HG03378 (cell line): Measurements from ENCODE around the gene CEBPG.

ENCODE experiments used
- ATAC-seq: cut with Tn5 transposase; IDR thresholded peaks from one replicate; pipeline ENCODE4 v1.9.1; 2021; ENCODE audit warnings: mild to moderate bottlenecking, moderate library complexity; ENCODE audit not compliant: unreplicated experiment

Gene CEBPG

DNA sequence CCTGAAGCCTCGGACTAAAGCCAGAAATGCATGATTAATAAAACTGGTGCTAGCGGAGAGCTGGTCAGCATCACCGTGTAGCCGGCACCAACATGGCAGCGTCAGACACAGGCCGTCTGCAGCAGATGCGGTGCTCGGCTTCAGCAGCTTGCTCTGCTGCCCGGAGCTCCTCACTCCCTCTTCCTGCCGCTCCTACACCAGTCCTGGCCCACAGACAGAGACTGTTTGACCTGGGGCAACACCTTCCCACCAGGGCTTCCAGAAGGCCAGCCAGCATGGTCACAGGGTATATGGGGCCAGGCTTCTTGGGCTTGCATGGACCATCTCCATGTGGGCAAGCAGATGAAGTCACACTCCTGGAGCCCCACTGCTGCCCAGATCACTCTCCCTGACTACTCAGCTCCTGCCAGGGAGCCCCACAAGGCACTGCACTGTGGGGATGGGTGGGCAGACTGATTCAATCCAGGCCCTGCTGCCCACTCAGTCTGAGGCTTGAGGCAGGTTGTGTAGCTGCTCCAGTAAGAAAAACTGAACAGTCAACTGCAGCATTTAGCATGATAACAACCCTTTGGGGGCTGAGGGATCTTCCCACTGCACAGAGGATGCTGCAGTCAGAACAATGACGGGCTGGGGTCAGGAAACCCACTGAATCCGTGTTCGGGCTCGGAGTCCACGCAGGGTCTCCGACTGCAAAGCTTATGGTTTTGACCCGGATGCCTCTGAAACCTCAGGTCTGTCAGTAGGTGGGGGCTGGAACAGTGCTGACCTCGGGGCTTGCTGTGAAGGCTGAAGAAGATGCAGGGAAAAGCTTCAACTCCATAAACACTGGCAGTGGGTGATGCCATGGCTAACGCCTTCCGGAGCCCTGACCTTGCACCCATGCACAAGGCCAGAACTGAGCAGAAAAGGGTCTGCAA, 45.6 kb downstream of the CEBPG start:
- no peak for ATAC-seq

DNA sequence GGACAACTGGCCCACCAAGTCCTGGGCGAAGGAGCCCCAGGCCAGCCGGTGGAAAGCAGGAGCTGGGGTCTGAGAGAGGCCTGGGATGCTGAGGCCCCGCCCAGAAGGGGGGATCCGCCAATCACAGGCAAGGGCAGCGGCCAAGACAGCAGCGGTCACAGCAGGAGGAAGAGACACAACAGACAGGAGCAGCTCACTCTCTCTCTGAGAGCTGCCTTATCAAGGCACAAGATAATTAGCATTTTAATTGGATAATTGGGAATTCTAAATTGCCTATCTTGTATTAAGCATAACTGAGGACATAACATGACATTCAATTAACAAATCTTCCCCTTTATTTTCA, 46.2 kb downstream of the CEBPG start:
- ATAC-seq = no peak

DNA sequence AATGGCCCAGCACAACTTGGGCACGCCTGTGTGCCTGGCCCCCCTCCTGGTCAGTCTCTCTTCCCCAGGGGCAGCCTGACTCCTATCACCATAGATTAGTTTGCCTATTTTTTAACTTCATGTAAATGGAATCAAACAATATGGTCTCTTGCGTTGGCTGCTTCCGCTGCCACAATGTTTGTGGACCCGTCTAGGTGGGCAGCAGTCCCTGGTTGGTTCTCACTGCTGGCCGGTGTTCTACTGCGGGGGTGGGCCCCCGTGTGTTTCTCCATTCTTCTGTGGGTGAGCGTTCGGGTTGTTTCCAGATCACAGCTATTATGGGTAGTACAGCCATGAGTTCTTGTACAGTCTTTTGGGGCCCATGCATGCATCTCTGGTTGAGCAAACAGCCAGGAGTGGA, 47.3 kb downstream of the CEBPG start:
- no peak for ATAC-seq

DNA sequence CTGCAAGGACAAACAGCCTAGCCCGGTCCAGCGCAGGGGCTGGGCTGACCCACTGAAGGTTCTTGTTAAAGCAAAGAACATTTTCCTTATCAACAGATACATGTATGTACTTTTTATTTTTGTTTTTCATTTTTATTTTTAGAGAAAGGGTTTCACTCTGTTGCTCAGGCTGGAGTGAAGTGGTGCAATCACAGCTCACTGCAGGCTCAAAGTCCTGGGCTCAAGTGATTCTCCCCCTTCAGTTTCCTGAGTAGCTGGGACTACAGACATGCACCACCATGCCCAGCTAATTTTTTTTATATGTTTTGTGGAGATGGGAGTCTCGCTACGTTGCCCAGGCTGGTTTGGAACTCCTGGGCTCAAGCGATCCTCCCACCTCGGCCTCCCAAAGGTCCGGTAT, 47.9 kb downstream of the CEBPG start:
- no peak for ATAC-seq

DNA sequence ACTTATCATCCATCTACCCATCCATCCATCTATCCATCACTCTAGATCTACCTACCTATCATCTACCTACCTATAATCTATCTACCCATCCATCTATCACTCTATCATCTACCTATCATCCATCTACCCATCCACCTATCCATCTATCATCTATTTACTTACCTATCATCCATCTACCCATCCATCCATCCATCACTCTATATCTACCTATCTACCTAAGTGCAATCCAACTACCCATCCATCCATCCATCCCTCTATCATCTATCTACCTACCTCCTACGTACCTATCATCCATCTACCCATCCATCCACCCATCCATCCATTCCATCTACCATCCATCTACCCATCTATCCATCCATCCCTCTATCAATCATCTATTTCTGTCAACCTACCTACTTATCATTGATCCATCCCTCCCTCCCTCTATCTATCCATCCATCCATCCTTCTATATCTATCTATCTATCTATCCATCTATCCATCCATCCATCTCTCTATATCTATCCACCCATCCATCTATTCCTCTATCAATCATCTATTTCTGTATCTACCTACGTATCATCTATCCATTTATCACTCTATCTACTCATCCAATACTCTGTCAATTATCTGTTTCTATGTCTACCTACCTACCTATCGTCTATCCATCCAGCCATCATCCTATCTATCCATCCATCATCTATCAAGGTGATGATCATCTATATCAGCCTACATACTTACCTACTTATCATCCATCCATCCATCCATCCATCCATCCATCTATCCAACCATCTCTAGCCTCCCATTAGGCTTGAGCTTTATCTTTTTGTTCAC, 49.1 kb downstream of the CEBPG start:
- no peak for ATAC-seq

DNA sequence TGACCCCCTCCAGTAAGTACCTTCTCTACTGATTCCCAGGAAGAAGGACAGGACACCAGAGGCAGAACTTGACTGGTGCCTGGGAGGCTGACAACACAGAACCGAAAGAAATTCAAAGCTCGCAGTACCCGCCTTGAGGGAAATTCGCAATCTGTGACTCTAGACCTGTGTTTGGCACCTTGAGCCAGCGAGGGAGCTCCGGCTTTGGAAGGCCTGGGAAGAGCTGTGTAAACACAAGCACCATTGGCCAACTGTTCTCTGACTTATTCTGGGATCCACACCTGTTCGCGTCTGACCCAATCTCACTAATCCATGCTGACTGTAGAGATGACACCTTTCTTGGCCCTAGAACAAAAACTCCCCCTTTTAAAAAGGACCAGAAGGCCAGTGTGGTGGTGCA, 50.7 kb downstream of the CEBPG start:
- ATAC-seq = no peak

DNA sequence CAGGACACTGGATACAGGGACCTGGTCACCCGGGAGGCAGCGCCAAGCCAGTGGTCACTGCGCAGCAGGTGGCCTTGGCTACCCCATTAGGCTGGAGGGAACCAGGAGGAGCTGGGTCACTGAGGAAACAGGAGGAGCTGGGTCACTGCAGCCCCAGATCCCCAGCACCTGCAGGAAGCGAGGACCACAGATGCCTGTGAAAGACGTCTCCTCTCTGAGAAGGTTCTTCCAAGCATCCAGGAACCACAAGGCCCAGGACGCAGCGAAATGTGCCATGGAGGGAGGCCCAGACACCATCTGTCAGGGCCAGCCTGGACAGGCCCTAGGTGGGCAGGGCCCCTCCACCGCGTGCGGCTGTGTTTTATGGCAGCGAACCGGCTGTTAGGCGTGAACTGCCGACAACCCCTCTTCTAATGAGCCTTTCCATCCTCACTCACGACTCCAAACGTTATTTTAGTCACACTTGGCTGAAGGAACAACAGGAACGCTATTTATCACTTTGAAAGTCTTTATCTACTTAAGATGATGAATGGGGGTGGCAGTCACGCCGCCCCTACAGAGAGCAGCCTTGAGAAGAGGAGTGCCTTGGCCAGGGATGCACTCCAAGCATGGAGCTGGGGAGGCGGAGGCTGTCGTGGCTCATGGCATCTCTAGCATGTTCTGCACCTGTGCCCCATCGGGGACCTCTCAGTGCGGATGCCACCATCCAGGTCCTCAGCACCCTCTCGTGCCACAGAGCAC, 53.3 kb downstream of the CEBPG start:
- no peak for ATAC-seq

DNA sequence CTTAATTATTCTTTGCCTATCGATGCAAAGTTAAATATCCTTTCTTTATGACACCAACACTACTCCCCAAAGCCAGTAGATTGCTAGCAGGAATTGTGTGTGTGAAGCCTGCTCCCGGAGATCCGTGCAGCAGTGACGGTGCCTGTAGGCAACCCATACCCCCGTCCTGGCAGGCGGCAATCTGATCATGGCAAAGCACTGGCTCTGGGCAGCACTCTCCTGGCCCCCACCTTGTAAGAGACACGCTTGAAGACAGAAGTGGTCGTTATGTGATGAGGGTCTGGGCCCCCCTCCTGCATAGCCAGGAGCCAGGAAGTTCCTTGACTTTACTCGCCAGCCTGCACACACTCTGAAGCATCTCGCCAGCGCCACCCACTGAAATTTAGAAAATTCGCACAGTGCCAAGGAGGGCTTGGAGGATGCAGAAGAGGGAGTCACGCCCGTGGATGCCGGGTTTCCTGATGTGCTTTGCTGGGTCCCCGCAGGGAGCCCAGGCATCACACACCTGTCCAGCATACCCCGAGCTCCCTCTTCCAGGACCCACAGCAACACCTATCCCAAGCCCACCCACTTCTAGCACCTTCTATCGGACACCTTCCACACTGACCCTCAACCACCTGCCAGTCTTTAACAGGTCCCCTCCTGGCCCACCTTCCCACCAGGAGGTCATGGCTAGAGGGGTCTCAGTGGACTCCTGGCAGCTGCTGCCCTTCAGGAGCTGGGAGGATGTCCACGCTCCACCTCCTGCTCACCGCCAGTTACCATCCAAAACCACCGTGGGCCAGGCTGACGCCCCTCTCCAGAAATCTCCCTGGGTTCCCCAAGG, 54.5 kb downstream of the CEBPG start:
- no peak for ATAC-seq

DNA sequence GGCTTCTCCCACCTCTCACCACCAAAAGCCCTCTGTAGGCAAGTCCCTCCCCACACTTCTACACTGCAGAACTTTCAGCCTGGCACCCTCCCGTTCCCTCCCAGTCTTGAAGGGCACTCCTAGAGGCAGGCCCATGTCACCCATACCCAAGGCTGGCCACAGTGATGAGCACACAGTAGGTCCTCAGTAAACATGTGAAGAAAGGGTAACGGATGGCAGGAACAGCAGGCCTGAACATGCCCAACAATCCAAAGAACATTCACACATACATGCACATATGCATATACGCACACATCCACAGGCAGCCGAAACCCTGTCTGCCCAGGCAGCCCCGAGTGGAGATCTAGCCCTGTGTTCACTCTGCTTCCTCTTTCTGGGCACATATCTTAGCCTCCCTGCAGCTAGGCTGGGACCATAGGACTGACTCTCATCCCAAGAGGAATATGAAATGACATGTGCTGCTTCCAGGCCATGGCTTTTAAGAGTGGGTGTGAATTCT, 55.2 kb downstream of the CEBPG start:
- ATAC-seq = no peak

DNA sequence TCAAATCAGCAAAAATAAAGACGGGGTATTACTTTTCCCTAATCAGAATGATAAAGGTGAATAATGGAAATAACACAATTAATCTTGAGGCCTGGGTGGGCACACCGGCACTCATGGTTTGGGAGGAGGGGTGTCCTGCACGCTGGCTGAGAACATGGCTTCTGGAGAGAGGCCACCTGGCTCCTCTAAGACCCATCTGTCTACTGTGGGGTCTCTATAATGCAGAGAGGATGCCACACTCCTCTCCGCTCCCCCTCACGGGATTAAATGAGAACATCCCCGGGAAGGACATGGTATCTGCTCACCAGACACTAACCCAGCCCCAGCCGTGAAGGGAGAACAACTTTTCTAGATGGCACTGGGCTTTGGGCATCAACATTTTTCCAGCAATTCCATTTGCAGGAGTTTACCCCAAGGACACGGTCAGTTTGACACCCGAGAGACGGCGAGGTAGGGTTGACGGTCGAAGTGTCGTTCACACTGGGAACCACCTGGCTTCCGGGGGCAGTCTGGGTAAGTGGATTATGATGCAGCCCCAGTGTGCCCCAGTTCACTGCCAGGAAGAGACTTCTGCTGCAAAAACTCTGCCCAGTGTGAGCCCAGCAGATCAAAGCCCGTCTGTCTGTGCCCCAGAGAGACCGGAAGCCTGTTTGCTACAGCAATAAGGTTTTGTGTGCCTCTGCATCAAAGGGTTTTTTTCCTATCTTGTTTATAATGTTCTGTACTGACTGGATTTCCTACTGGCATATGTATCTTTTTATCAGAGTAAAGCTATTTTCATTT, 56.6 kb downstream of the CEBPG start:
- no peak for ATAC-seq

DNA sequence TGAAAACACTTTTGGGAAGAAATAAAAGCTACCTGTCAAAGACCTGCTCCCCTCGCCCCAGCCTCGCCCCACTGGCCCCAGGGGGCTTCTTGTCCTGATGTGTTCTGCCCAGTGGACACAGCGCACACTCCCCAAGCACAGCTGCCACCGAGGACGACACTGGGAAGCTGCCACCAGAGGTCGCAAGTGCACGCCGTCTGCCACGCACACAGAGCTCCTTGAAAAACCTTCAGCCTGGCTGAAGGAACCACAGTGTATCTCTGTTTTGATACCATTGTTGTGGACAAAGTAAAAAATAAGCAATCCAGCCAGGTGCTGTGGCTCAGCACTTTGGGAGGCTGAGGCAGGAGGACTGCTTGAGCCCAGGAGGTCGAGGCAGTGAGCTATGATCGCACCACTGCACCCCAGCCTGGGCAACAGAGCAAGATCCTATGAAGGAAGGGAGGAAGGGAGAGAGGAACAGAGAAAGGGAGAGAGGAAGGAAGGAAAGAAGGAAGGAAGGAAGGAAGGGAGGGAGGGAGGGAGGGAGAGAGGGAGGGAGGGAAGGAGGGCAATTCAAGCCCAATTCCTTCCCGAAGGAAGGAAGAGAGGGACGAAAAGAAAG, 57.3 kb downstream of the CEBPG start:
- no peak for ATAC-seq

DNA sequence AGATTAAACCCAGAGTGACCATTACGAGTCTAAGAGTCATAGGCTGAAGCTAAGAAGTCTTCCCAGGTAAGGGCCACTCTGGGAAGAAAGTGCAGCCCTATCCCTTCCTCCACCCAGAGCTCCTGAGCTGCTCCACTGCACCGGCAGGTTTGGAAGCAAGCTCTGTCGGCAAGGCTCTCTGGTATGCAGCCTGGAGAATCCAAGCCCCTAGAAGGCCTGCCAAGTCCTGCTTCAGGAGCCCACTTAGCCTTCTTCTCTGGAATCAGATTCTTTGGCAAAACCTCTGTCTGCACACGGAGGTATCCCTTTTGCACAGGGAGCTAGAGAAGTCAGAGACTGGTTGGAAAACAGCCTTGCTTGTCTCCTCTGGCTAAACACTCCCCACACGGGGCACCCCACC, 58.5 kb downstream of the CEBPG start:
- ATAC-seq = no peak
